Ascending aorta (tissue), 2 donors: Measurements from ENCODE around the gene ZC3H4. TPM values are rescaled to one million over a fixed set of nuclear protein-coding genes. Genes with fewer than 3 reads are reported as not detected.

Experiments
- DNase-seq, 2 donors: peaks; one replicate each; pipeline ENCODE4 v3.0.0-alpha.2; 2019; ENCODE audit warnings: low spot score in 2 of 2
- H3K27ac ChIP-seq, 2 donors: fragments of 200-600 bp; sonication (generic); one replicate each; pipeline ENCODE4 v1.5.1; 2016 to 2017; ENCODE audit warnings: mild to moderate bottlenecking in 1 of 2
- H3K27me3 ChIP-seq: fragments of 200-600 bp; sonication (generic); one replicate; pipeline ENCODE4 v1.5.1; 2017
- H3K36me3 ChIP-seq, 2 donors: fragments of 200-600 bp; sonication (generic); one replicate each; pipeline ENCODE4 v1.5.1; 2016
- H3K4me1 ChIP-seq, 2 donors: fragments of 200-600 bp; sonication (generic); one replicate each; pipeline ENCODE4 v1.5.1; 2016 to 2017; ENCODE audit warnings: mild to moderate bottlenecking in 1 of 2
- H3K4me3 ChIP-seq, 2 donors: fragments of 200-600 bp; sonication (generic); one replicate each; pipeline ENCODE4 v1.5.1; 2016 to 2017; ENCODE audit warnings: mild to moderate bottlenecking in 1 of 2
- H3K9me3 ChIP-seq, 2 donors: fragments of 200-600 bp; sonication (generic); one replicate each; pipeline ENCODE4 v1.5.1; 2016
- intact Hi-C: fragments of 100-400 bp; cut with DNase I; formaldehyde crosslinking; loops from one replicate; pipeline ENCODE4 v1.15.1; 2023
- total RNA-seq: library from RNA; depleted of rRNA; stranded (reverse); fragments of >200 nt; gene quantifications from one replicate; pipeline ENCODE4 v1.1.0, GENCODE V29; 2016
- TF ChIP-seq, protein P1 (sequence below), 3 experiments: fragments of 200-600 bp in 2 of 3; fragments of 450-650 bp in 1 of 3; sonication (generic) in 2 of 3; IDR thresholded peaks; one replicate each; pipeline ENCODE4 v1.5.1; 2016 to 2019; ENCODE audit warnings: antibody characterized with exemption in 3 of 3, mild to moderate bottlenecking in 1 of 3, moderate library complexity in 1 of 3

ZC3H4 gene
- total RNA-seq, 1 donor from 2014 or later, result 24.6 TPM

DNA sequence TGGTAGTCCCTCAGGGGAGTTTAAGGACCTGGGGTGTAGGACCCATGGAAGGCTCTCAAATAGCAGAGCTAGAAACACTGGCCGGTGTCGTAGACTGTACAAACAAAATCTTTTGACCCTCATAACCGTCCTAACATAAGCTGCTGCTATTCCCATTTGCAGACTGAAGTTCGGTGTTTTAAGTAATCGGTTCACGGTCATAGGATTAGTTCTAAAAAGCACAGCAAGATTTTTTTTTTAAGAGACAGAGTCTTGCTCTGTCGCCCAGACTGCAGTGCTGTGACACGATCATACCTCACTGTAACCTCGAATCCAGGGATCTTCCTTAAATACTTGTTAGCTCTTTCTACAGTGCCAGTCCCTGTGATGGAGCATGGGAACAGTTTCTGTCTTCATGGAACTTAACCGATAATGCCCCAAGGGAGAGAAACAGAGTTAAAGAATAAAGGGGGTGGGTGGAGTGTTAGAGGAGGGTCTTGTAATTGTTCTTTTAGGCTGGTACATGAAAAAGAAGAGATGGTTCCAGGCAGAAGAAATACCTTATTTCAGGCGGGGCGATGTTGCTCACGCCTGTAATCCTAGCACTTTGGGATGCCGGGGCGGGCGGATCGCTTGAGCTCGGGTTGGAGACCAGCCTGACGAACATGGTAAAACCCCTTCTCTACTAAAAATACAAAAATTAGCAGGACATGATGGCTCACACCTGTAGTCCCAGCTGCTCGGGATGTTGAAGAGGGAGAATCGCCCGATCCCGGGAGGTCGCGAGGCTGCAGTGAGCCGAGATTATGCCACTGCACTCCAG lies 475 bp upstream of the ZC3H4 start:
- Histone ChIP-seq H3K4me3 (peak overlapping the region; percentile 87 to 97), H3K27ac (peak overlapping the region; percentile 100), H3K36me3 (no peaks in the 10 kb centered on the region), H3K4me1 (peaks cover 0 to 7% of the 10 kb centered on the region in 2 donors), H3K27me3 (no peaks in the 10 kb centered on the region), H3K9me3 (no peaks in the 10 kb centered on the region)
- intact Hi-C loops, result loop anchor here (1.0 kb wide), 4 partner anchors 16 to 254 kb away; partner anchors contain the start of genes ARHGAP35, CCDC9, SAE1 and TMEM160
- DNase-seq, result no peak
- TF ChIP-seq, protein P1, sequence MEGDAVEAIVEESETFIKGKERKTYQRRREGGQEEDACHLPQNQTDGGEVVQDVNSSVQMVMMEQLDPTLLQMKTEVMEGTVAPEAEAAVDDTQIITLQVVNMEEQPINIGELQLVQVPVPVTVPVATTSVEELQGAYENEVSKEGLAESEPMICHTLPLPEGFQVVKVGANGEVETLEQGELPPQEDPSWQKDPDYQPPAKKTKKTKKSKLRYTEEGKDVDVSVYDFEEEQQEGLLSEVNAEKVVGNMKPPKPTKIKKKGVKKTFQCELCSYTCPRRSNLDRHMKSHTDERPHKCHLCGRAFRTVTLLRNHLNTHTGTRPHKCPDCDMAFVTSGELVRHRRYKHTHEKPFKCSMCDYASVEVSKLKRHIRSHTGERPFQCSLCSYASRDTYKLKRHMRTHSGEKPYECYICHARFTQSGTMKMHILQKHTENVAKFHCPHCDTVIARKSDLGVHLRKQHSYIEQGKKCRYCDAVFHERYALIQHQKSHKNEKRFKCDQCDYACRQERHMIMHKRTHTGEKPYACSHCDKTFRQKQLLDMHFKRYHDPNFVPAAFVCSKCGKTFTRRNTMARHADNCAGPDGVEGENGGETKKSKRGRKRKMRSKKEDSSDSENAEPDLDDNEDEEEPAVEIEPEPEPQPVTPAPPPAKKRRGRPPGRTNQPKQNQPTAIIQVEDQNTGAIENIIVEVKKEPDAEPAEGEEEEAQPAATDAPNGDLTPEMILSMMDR (IDR thresholded peaks at IDR 0.05), result no peak

DNA sequence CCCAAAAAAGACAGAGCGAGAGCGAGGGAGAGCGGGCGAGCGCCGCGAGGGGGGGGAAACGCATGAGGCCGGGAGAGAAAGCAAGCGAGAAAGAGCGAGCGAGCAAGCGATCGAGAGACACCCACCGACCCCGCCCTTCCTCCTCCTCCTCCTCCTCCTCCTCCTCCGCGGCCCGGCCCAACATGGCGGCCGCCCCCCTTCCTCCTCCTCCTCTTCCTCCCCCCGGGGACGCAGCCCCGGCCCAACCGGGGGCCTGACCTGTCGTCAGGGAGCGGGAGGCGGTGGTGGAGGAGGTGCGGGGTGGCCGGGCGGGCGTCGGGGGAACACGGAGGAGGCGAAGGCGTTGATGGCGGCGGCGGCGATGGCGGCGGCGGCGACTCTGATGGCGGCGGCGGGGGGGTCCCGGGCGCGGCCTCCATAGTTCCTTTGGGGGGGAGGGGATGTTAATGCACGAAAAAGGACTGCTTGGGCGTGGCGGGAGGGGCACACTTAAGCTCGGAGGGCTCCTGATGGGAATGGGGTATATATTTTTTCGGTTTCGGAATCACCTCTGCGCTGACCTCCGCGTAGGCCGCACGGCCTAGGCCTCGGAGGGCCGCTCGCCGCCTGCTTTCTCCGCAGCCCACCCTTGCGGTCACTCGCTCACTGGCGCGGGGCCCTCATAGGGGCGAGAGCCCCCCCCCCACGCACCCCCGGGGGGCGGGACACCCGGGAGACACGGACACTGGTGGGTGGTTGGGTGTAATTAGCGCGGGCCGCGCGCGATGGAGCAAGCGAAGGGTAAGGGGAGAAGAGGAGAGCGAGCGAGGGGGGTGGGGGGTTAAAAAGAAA lies 1.2 kb downstream of the ZC3H4 start:
- Histone ChIP-seq H3K27me3 (no peaks in the 10 kb centered on the region), H3K9me3 (no peaks in the 10 kb centered on the region), H3K27ac (peak overlapping the region; percentile 100), H3K36me3 (no peaks in the 10 kb centered on the region), H3K4me1 (peaks cover 0 to 21% of the 10 kb centered on the region in 2 donors), H3K4me3 (peak overlapping the region; percentile 87 to 97)
- intact Hi-C loops, result no loop called here
- peak in 1 of 2 donors; percentile 86 for DNase-seq
- TF ChIP-seq, protein P1 (IDR thresholded peaks at IDR 0.05), result no peak

DNA sequence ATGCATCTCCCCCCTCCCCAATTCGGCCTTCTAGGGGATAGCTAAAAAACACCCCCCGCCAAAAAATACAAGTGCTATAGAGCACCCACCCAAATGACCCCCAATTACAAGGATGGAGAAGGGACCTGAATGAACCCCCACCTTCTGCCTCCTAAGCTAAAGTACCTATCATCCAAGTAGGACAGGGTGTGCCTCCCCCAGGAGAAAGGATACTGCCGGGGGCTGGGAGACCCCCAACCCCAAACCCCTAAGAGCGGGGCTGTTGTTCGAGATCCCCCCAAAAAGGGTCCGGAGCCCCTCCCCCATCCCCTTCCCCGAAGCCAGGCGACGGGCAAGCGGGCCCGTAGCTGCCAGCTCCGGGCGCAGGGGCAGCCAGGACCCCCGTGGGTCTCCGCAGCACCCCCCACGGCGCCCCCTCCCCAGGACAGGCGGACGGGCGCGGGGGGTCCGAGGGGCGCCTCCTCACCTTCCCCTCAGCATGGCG lies 1.9 kb downstream of the ZC3H4 start:
- Histone ChIP-seq H3K9me3 (no peaks in the 10 kb centered on the region), H3K27ac (peak overlapping the region; percentile 100), H3K4me1 (peaks cover 2 to 27% of the 10 kb centered on the region in 2 donors), H3K27me3 (no peaks in the 10 kb centered on the region), H3K4me3 (peak overlapping the region; percentile 87 to 97), H3K36me3 (no peaks in the 10 kb centered on the region)
- TF ChIP-seq, protein P1 (IDR thresholded peaks at IDR 0.05), result no peak
- DNase-seq, result no peak
- intact Hi-C loops, result no loop called here

- Histone ChIP-seq H3K27ac (peak overlapping the region; percentile 100), H3K36me3 (no peaks in the 10 kb centered on the region), H3K27me3 (no peaks in the 10 kb centered on the region), H3K4me1 (peaks cover 7 to 32% of the 10 kb centered on the region in 2 donors), H3K4me3 (peak overlapping the region; percentile 87 to 97), H3K9me3 (no peaks in the 10 kb centered on the region)
- TF ChIP-seq, protein P1 (IDR thresholded peaks at IDR 0.05), result no peak
- DNase-seq, result no peak
- intact Hi-C loops, result no loop called here
These were observed 2.5 kb downstream of the ZC3H4 start for GRCh38 chr19:47111006-47111621.

DNA sequence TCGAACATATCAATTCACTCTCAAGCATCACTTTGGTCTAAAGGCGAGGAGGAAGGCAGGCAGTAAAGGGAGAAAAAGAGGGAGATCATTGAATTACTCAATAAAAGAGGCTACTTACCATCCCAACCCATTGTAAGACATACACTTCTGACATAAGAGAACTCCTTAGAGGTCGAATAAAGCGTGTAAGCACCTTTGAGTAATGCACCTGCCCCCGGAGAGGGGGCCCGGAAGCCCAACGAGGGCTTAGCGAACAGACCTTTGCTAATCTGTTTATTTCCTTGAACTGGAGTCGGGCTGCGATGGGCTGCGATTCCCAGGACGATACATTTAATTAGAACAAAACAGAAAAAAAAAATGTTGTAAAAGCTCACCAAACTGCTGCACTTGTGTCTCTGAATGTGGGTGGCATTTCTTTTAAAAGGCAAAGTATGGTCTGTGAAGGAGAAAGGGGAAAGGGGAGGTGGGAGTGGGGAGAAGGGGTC lies 3.0 kb downstream of the ZC3H4 start:
- Histone ChIP-seq H3K4me3 (peak overlapping the region; percentile 87 to 97), H3K9me3 (no peaks in the 10 kb centered on the region), H3K27me3 (no peaks in the 10 kb centered on the region), H3K27ac (peak overlapping the region; percentile 100), H3K4me1 (peaks cover 8 to 33% of the 10 kb centered on the region in 2 donors), H3K36me3 (no peaks in the 10 kb centered on the region)
- DNase-seq, result no peak
- TF ChIP-seq, protein P1 (IDR thresholded peaks at IDR 0.05), result no peak
- intact Hi-C loops, result no loop called here
